NCI-H2107 treated with DMSO at 0.1 percent for 48 hours (cell line): Measurements from ENCODE around the gene ARMC8.
"Not testable (repeated sequence)": the region's sequence is repeated elsewhere in the genome, so short reads cannot be mapped to it uniquely, and the experiment has no call there.

ENCODE experiments used
- DNase-seq: peaks from one replicate; lab custom pipeline; 2025; ENCODE audit not compliant: unreplicated experiment; lab: John Stamatoyannopoulos, UW

The ARMC8 gene, protein sequence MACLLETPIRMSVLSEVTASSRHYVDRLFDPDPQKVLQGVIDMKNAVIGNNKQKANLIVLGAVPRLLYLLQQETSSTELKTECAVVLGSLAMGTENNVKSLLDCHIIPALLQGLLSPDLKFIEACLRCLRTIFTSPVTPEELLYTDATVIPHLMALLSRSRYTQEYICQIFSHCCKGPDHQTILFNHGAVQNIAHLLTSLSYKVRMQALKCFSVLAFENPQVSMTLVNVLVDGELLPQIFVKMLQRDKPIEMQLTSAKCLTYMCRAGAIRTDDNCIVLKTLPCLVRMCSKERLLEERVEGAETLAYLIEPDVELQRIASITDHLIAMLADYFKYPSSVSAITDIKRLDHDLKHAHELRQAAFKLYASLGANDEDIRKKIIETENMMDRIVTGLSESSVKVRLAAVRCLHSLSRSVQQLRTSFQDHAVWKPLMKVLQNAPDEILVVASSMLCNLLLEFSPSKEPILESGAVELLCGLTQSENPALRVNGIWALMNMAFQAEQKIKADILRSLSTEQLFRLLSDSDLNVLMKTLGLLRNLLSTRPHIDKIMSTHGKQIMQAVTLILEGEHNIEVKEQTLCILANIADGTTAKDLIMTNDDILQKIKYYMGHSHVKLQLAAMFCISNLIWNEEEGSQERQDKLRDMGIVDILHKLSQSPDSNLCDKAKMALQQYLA

DNA sequence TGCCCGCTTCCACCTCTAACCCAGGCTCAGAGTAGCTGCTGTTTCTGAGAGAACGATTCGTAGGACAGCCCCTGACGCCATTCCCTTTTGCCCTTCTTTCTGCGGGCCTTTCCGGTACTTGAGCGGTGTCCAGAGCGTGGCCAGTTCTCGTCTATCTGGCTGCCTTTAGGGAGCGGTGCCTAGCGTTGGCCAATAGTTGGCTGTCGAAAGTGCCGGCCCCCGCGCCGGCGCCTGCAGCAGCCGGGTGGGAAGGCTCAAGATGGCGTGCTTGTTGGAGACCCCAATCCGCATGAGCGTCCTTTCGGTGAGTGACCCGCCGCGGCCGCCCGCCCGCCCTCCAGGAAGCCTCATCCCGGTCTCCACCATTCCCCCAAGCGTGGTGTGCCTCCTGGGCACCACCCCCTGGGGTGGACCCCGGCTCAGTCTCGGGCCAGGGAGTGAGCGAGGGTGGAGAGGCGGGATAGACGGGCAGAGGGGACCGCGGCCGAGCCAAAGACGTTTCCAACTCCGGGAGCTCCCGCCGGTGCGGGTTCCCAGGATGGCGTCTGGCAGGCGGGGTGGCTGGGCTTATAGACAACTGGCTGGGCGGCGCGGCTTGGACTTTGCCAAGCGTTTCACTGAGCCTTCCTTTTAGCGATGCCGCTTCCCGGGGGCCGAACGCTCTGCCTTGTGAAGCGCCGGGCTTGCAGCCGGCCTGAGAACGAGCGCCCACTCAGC is at the start of gene ARMC8:
Gene ARMC8, plus strand, starts transcription at position 6 of the 717 bp plus-strand sequence. Its CDS starts 254 bp downstream, at position 260.
- DNase-seq: no peak

DNA sequence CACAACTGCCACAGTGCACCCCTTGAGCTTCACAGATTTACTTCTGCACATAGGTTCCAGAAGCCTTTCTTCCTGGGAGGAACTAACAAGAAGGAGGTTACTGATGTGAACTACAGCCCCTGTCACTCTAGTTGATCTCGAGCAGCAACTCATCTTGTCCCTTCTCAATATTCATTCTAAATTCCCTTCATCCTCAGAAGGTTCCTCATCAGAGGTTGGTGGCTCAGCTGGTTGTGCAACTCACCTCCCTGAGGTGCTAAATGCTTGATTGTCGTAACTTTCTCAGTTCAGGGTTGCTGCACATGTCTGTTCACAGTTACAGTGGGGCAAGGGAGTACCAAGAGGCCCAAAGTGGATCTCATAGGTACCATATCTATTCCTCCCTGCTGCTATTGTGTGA is 49.2 kb upstream of the ARMC8 start:
- DNase-seq: no peak

DNA sequence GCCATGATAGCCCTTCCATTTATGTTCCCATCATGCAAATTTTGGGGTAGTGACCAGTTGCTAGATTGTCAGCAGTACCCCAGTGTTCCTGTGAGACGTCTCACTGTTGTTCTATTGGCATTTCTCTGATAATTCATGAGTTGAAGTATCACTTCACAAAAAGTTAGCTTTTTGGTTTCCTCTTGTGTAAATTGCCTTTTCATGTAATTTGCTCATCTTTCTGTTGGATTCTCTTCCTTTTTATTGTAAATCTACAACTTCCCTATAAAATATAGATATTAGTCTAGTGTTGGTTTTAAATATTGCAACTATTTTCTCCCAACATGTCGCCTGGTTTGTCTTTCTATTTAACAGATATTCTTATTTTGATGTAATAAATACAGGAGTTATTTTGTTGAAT is 47.4 kb upstream of the ARMC8 start:
- no peak for DNase-seq

DNA sequence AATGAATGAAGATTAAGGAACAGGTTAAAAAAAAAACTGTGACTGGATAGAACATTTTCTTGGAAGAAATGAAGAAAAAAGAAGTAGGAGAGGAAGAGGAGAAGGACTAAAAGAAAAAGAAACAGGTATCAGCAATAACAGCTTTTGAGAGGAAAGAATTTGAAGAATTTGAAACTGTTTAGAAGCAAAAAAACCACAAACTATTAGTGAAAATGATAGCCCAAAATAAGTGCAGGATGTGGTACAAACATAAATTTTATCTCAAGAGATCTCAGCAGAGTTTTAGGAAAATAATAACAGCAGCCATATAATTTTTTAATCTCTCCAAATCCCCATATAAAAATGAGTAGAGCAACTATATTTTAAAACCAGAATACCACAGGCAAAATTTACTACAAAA is 46.2 kb upstream of the ARMC8 start:
- DNase-seq: no peak

DNA sequence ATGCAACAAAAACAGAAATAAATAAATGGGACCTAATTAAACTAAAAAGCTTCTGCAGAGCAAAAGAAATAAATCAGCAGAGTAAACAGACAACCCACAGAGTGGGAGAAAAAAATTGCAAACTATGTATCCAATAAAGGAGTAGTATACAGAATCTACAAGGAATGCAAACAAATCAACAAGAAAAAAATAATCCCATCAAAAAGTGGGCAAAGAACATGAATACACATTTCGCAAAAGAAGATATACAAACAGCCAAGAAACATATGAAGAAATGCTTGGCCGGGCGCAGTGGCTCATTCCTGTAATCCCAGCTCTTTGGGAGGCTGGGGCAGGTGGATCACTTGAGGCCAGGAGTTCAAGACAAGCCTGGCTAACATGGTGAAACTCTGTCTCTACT is 44.9 kb upstream of the ARMC8 start:
- not testable (repeated sequence) for DNase-seq

DNA sequence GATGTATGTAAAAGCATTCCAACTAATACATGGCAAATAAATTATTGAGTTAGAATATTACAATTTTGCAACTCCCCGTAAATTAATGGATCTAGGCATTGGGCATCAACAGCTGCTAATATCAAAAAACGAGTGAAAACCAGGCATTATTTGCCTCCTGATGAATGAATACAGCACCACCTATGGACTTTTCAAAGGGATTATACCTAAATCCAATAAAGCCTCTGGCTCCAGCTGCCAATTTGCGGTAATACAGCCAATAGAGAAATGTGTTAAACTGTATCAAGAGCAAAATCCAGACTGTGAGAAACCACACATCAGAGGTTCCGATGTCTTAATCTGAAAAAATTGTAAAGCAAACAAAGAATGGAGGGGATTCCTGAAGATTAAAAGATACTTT is 38.6 kb upstream of the ARMC8 start:
- DNase-seq: no peak

DNA sequence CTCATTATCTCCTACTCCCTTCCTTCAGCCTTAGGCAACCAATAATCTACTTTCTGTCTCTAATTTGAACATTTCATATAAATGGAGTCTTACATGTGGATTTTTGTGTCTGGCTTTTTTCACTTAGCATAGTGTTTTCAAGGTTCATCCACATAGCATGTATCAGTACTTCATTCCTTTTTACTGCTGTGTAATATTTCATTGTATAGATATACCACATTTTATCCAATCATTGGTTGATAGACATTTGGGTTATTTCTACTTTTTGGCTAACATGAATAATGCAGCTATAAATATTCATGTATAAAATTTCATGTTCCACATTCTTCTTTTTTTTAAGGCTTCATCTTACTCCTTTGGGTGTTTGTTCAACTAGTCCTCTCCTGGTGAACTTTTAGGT is 32.6 kb upstream of the ARMC8 start:
- no peak for DNase-seq

DNA sequence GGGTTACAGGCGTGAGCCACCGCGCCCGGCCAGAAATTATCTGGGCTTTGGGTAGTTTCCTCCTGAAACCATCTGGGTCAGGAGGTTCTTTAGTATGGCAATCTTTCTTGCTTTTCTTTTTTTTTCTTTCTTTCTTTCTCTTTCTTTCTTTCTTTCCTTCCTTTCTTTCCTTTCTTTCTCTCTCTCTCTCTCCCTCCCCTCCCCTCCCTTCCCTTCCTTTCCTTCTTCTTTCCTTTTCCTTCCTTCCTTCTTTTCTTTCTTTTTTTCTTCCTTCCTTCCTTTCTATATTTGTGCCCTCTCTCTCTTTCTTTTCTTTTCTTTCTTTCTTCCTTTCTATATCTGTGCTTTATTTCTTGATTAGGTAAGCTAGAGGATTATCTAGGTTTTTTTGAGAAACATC is 29.4 kb upstream of the ARMC8 start:
- no peak for DNase-seq

DNA sequence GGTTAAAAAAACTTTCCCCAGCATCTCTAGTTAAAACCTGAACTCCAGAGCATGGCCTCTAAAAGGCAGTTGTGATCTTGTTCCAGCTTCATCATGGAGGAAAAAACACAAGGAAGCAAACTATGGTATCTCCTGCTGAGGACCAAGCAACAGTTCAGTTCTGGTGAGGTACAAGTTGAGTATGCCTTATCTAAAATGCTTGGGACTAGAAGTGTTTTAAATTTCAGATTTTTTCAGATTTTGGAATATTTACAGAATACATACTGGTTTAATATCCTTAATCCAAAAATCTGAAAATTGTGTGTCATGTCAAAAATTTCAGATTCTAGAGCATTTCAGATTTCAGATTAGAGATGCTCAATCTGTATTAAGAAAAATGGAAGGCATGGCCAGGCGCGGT is 22.0 kb upstream of the ARMC8 start:
- no peak for DNase-seq

DNA sequence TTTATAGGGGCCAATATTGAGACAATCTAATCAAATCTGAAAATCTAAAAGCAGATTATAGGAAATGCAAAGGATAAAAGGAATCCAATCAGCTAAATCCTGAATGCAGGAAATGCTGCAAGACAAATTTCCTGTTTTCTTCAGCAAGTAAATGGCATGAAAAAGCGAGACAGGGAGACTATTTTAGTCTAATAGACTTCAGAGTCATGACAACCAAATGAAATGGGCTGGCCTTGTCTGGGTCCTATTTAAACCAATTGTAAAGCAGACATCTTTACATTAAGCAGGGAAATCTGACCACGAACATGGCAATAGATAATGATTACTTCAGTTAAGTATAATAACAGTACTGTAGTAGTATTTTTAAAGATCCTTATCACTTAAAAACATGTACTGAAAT is 14.5 kb upstream of the ARMC8 start:
- no peak for DNase-seq

DNA sequence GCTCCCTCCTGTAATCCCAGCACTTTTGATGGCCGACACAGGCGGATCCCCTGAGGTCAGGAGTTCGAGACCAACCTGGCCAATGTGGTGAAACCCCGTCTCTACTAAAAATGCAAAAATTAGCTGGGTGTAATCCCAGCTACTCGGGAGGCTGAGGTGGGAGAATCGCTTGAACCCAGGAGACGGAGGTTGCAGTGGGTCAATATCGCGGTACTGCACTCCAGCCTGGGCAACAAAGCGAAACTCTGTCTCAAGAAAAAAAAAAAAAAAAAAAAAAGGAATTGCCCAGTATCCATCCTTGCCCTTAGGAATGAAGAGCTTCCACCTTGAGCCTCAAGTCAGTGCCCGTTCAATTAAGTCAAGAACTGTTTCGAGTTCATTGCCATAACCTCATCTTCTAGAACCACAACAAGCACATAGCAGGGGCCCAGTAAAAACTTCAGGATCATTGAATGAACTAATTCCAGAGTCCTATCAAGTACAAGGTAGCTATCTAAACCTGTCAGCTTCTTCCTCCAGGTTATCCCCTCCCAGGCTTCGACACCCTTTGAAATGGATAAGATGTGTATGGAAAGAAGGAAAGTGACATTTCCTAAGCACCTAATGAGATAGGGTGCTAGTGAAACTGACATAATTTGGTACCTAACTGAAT is 13.2 kb upstream of the ARMC8 start:
- no peak for DNase-seq

DNA sequence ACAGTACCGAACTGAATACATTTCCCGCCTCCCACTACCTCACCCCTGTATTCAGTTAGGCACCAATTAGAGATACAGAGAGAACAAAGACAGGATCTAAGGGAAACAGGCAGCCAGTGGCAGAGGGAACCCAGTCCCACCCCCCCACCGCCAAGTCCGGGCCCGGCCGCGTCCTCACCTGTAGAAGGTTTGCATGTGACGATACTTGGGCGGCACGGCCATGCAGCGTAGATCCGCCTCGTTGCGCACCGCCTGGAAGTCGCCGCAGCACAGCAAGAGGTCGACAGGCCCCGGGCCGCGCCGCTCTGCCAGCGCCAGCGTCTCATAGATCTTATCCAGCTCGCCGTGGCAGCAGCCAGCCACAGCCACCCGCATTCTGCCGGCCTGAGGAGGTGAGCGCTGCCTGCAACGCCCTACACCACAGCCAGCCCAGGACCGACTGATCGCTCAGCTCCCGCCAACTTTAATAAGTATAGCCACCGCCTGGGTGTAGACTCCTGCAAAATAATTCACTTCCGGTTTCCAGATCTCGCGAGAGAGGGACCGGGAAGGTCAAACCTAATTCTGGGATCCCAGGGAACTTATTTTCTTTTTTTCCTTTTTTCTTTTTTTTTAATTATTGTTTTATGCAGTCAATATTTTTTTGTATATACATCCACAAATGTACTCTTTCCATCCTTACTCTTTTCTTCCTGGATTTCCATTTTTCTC is 12.5 kb upstream of the ARMC8 start, which contains the start of gene DBR1:
Gene DBR1, minus strand, starts transcription at position 501 of the 711 bp plus-strand sequence. Its CDS starts 126 bp downstream, at position 375.
- DNase-seq: peak; percentile 76

DNA sequence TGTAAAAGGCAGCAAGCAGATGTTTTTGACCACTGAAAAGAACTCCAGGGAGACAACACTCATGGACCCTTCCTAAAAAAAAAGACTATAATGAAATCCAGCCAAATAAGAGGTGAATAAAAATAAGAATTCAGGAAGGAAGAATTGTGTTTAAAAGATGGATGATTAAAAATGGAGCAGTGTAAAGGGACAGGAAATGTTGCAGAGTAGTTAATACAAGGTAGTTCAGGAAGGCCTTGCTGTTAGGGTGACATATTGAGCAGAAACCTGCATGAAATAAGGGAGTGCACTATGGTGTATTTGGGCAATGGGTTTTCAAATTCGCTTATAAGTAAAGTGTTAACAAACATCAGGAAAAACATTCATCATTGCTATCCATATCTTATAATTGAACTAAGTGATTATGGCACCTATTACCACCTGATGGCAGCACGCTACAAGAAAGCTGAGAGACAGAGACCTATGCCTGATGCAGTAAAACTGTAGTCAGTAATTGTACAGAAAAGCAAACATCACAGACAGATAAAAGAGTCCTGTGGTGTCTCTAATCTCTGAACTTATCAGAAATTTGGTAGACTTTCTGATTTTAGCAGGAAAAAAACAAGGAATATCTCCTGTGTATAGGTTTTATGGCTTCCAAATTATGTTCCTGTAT is 6.6 kb upstream of the ARMC8 start:
- peak; percentile 82 for DNase-seq

DNA sequence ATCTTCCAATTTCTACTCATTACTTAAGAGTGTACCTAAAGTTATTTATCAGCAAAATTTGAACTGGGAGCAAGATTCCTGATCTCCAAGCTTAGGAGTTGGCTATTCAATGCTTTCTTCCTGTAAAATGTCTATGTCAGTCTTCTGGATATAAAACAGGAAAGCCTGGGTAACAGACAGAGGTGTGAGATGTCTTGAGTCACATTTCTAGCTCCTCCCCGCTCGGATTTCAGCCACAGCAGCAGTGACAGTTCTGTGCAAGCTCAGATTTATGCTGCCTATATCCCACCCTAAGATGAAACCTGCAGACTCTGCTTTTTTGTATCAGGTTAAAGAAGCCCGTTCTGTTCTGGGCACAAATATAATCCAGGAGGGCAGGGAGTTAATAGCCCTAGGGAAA is 2.1 kb upstream of the ARMC8 start:
- DNase-seq: no peak

DNA sequence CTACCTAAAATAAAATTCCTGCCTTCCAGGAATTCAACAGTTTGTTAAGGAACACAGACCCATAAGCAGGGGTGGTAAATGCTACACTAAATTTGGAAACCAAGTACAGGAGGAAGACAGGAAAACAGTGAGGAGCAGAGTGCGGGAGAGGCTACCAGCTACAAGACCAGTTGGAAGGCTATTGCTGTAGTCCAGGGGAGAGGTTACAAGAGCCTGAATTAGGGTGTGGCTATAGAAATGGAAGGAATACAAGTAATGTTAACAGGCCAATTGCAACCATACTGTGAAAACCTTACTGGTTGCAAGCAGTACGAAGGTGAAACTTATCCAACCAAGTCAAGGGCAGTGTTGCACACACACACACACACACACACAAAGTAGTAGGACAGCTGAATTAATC is 880 bp upstream of the ARMC8 start:
- DNase-seq: no peak

DNA sequence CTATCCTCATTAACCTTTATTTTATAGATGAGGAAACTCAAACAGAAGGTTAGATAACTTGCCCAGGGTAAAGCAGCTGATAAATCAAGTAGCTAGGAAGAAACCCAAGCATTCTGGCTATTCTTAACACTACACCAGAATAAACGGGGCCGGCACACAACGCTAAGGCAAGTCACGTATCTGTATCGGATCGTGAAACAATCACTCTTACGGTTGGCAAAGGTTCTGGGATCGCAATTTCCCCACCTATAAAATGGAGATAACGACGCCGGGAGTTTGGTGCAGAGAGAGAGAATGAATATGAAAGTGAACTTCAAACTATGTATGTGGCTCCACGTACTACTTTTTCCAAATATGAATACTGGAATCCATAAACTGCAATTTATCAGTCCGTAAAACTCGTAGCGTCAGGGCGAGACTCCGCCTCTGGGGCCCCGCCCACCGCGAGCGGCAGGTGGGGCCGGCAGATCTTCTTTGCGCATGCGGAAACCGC is 252 bp upstream of the ARMC8 start:
- DNase-seq: peak; percentile 90

DNA sequence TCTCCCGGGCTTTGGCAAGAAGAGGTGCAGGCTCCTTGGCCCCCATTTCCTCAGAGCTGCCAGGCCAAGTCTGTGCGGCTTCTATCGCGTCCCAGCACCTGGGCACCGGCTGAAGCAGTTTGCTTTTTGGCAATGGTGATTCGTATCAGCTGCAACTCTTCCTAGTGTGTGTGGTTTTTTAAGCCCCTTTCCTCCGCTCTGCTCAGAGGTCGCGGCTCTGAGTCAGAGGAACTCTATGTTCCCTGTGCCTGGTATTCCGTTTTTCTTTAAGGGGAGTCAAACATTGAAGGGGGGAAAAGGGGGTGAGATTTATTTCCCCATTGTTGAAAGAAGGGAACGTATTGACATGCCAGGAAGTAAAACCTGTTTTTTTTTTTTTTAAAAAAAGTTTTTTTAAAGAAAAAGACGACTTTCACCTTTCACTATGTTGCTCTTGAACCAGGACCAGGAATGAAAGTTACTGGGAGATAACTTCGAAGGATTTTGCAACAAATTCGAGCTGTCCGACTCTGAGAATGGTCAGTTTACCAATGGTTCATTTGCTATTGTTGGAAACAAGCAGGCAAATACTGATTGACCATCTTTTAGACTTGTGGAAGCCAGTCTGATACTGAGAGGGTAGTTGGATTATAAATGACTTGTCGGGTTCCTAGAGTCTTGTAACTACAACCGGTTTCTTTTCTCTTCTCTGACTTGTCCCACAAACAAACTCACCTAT is 1.1 kb downstream of the ARMC8 start:
- DNase-seq: no peak

DNA sequence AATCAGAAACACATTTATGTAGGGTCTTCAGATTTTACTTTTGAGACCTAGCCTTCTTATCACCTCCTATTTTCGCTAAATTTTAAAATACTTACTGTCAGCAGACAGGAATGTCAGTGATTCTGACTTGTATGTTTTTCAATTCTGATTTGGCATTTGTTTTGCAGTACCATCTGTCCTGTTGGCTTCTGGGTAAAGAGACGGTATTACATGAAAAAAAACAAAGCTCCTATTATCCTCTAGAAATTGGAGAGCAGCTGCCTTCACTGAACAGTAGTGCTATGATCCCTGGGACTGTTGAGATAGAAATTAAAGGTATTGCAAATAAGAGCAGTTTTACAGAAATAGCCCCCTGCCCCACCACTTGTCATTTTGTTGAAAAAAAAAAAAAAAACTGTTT is 8.4 kb downstream of the ARMC8 start:
- peak; percentile 63 for DNase-seq

DNA sequence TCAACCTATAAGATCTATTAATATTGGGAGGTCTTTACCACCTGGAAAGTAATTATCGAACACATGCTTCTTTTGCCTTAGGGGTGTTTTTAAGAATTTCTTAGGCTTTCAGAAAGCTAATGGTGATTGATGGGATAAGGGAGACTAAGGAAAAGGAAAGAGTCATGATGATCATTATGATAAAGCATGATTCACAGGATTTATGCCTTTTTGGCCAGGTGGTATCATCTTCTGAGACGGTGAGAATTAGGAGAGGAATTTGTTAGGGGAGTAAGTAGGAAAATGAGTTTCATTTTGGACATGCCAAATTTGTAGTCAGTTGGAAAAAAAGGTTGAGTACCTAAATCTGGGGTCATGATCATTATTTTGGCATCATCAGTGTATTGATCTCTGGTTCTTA is 8.9 kb downstream of the ARMC8 start:
- no peak for DNase-seq
